H9 (cell line): ENCODE data around the gene C12orf56. TPM values are rescaled to one million over a fixed set of nuclear protein-coding genes. Genes with fewer than 3 reads are reported as not detected.
A peak's percentile ranks its signal among the peaks of the same experiment; 100 is the strongest.

Experiments
- DNase-seq: peaks from one replicate; pipeline ENCODE4 v3.0.0-alpha.2; 2017
- H2AFZ ChIP-seq: one replicate; pipeline ENCODE4 v1.6.1; 2013; ENCODE audit warnings: mild to moderate bottlenecking, low read length, control low read depth, moderate library complexity
- H2AK5ac ChIP-seq: 2 replicates; pipeline ENCODE4 v1.6.1; 2013; ENCODE audit warnings: low read length, control low read depth, mixed read lengths; ENCODE audit not compliant: insufficient read length
- H2BK120ac ChIP-seq: one replicate; pipeline ENCODE4 v1.6.1; 2013; ENCODE audit warnings: low read depth, mild to moderate bottlenecking, low read length, control low read depth, inconsistent platforms; ENCODE audit not compliant: poor library complexity, severe bottlenecking
- H2BK12ac ChIP-seq: 2 replicates; pipeline ENCODE4 v1.6.1; 2013; ENCODE audit warnings: low read length, control low read depth, mixed read lengths, low read depth; ENCODE audit not compliant: insufficient read length
- H2BK15ac ChIP-seq: 2 replicates; pipeline ENCODE4 v1.6.1; 2013; ENCODE audit warnings: low read depth, low read length, control low read depth
- H2BK20ac ChIP-seq: one replicate; pipeline ENCODE4 v1.6.1; 2013; ENCODE audit warnings: low read depth, mild to moderate bottlenecking, low read length, control low read depth, inconsistent platforms; ENCODE audit not compliant: poor library complexity, severe bottlenecking
- H2BK5ac ChIP-seq: 2 replicates; pipeline ENCODE4 v1.6.1; 2013; ENCODE audit warnings: low read length, control low read depth, mixed read lengths; ENCODE audit not compliant: insufficient read length
- H3K14ac ChIP-seq: 2 replicates; pipeline ENCODE4 v1.6.1; 2013; ENCODE audit warnings: low read length, control low read depth; ENCODE audit not compliant: insufficient read depth
- H3K18ac ChIP-seq: 2 replicates; pipeline ENCODE4 v1.6.1; 2013; ENCODE audit warnings: low read depth, mild to moderate bottlenecking, mixed read lengths, low read length, control low read depth; ENCODE audit not compliant: insufficient read length
- H3K23ac ChIP-seq: 2 replicates; pipeline ENCODE4 v1.6.1; 2013; ENCODE audit warnings: low read length, control low read depth, mixed read lengths, low read depth; ENCODE audit not compliant: insufficient read length
- H3K23me2 ChIP-seq: 2 replicates; pipeline ENCODE4 v1.6.1; 2013; ENCODE audit warnings: low read depth, mild to moderate bottlenecking, mixed read lengths, low read length, control low read depth; ENCODE audit not compliant: insufficient read length, poor library complexity, severe bottlenecking
- H3K27ac ChIP-seq: 2 replicates; pipeline ENCODE4 v1.5.1; 2013; ENCODE audit warnings: low read length, control low read depth, mixed read lengths, low read depth; ENCODE audit not compliant: insufficient read length
- H3K27me3 ChIP-seq: 2 replicates; pipeline ENCODE4 v1.6.1; 2013; ENCODE audit warnings: low read length, control low read depth, inconsistent platforms; ENCODE audit not compliant: insufficient read depth
- H3K4ac ChIP-seq: 2 replicates; pipeline ENCODE4 v1.6.1; 2013; ENCODE audit warnings: low read depth, mild to moderate bottlenecking, control low read depth, inconsistent platforms, low read length, moderate library complexity
- H3K4me1 ChIP-seq: 2 replicates; pipeline ENCODE4 v1.6.1; 2013; ENCODE audit warnings: low read length, control low read depth, inconsistent platforms; ENCODE audit not compliant: insufficient read depth
- H3K4me2 ChIP-seq: 2 replicates; pipeline ENCODE4 v1.6.1; 2013; ENCODE audit warnings: low read length, control low read depth, mixed read lengths; ENCODE audit not compliant: insufficient read length, insufficient read depth
- H3K56ac ChIP-seq: 2 replicates; pipeline ENCODE4 v1.6.1; 2013; ENCODE audit warnings: low read depth, mild to moderate bottlenecking, mixed read lengths, low read length, control low read depth; ENCODE audit not compliant: insufficient read length
- H3K79me1 ChIP-seq: 2 replicates; pipeline ENCODE4 v1.6.1; 2013; ENCODE audit warnings: low read depth, mild to moderate bottlenecking, moderate library complexity, low read length, control low read depth, inconsistent platforms; ENCODE audit not compliant: insufficient read depth, poor library complexity, severe bottlenecking
- H3K79me2 ChIP-seq: 2 replicates; pipeline ENCODE4 v1.6.1; 2013; ENCODE audit warnings: low read length, control low read depth, inconsistent platforms; ENCODE audit not compliant: insufficient read depth
- H3K9ac ChIP-seq: 2 replicates; pipeline ENCODE4 v1.6.1; 2013; ENCODE audit warnings: low read length, control low read depth, mixed read lengths; ENCODE audit not compliant: insufficient read length; ENCODE audit errors: extremely low read depth
- H3K9me3 ChIP-seq: one replicate; pipeline ENCODE4 v1.6.1; 2013; ENCODE audit warnings: low read depth, low read length, inconsistent platforms; ENCODE audit not compliant: control insufficient read depth
- H3T11ph ChIP-seq: one replicate; pipeline ENCODE4 v1.6.1; 2013; ENCODE audit warnings: mild to moderate bottlenecking, low read length, control low read depth, inconsistent platforms
- H4K20me1 ChIP-seq: one replicate; pipeline ENCODE4 v1.6.1; 2013; ENCODE audit not compliant: control insufficient read depth, insufficient read length, insufficient read depth
- H4K5ac ChIP-seq: 2 replicates; pipeline ENCODE4 v1.6.1; 2013; ENCODE audit warnings: low read depth, mild to moderate bottlenecking, mixed read lengths, low read length, control low read depth; ENCODE audit not compliant: insufficient read length
- H4K8ac ChIP-seq: replicated peaks from 2 replicates; pipeline ENCODE4 v1.6.1; 2013; ENCODE audit warnings: low read length, control low read depth, mixed read lengths, low read depth; ENCODE audit not compliant: insufficient read length
- H4K91ac ChIP-seq: 2 replicates; pipeline ENCODE4 v1.6.1; 2013; ENCODE audit warnings: low read depth, mild to moderate bottlenecking, moderate library complexity, mixed read lengths, low read length, control low read depth; ENCODE audit not compliant: insufficient read length
- H3K27ac Mint-ChIP-seq, 3 experiments: 2 replicates in 2 of 3; 3 replicates in 1 of 3; pipeline ENCODE4 v1.8.0; 2020 to 2021; ENCODE audit warnings: mixed read lengths in 3 of 3, mild to moderate bottlenecking in 1 of 3, moderate library complexity in 1 of 3
- H3K27me3 Mint-ChIP-seq: 2 replicates; pipeline ENCODE4 v1.8.0; 2021; ENCODE audit warnings: low read depth, mild to moderate bottlenecking, moderate library complexity, mixed read lengths
- H3K36me3 Mint-ChIP-seq, 3 experiments: 2 replicates in 2 of 3; 3 replicates in 1 of 3; pipeline ENCODE4 v1.8.0; 2020 to 2021; ENCODE audit warnings: low read depth in 3 of 3, mixed read lengths in 3 of 3; ENCODE audit not compliant: insufficient read depth in 1 of 3
- H3K4me1 Mint-ChIP-seq, 2 experiments: 2 replicates each; pipeline ENCODE4 v1.8.0; 2020; ENCODE audit warnings: mixed read lengths in 2 of 2
- H3K4me3 Mint-ChIP-seq, 2 experiments: 2 replicates in 1 of 2; 3 replicates in 1 of 2; pipeline ENCODE4 v1.8.0; 2020 to 2021; ENCODE audit warnings: mild to moderate bottlenecking in 2 of 2, mixed read lengths in 2 of 2, moderate library complexity in 1 of 2
- H3K9me3 Mint-ChIP-seq, 2 experiments: 2 replicates in 1 of 2; 3 replicates in 1 of 2; pipeline ENCODE4 v1.8.0; 2020; ENCODE audit warnings: mild to moderate bottlenecking in 2 of 2, mixed read lengths in 2 of 2, moderate library complexity in 1 of 2
- total RNA-seq: library from RNA; stranded (reverse); gene quantifications from 2 replicates; pipeline ENCODE4 v1.2.1, GENCODE V29; 2021
- TF ChIP-seq, protein P1 (sequence below): fragments of 200-600 bp; sonication (generic); conservative IDR thresholded peaks from 3 replicates; pipeline ENCODE4 v1.8.0; 2021; ENCODE audit warnings: antibody characterized with exemption, mild to moderate bottlenecking

C12orf56 gene
- total RNA-seq, 1 experiment from 2014 or later, result 2.2 TPM

DNA sequence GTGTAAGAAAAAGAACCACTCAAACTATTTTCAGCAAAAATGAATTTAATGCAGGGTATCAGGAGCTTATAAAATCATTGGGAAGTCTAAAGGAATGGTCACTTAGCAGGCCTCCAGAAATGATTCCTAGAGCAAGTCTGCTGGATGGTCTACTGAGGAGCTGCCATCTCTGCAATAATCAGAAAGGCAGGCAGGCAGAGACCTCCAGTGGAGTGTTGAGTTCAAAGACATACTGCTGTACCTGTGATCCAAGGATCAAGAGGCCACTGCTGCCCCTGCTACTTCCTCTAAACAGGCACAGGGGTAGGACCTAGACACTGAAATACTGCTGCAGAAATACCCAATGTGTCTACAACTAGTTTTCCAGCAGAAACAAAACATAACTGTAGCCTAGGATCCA is 154.0 kb downstream of the C12orf56 start:
- Histone ChIP-seq H3K9me3 (no peaks in the 10 kb centered on the region), H4K8ac (no peak overlapping the region), H4K91ac (no peak overlapping the region), H2BK5ac (no peak overlapping the region), H3T11ph (no peak overlapping the region), H3K27me3 (no peaks in the 10 kb centered on the region), H2BK20ac (no peak overlapping the region), H3K56ac (no peak overlapping the region), H2AFZ (no peak overlapping the region), H3K23me2 (no peaks in the 10 kb centered on the region), H3K9ac (no peak overlapping the region), H3K18ac (no peak overlapping the region), H2BK12ac (no peak overlapping the region), H3K14ac (no peak overlapping the region), H2BK15ac (no peak overlapping the region), H3K4me1 (peaks cover 5% of the 10 kb centered on the region; the same call in 1 of the 2 replicates), H3K23ac (no peak overlapping the region), H3K4me2 (no peak overlapping the region), H2AK5ac (no peak overlapping the region), H2BK120ac (no peak overlapping the region), H3K4ac (no peak overlapping the region), H3K27ac (no peak overlapping the region), H3K79me2 (no peaks in the 10 kb centered on the region), H4K5ac (no peak overlapping the region), H3K79me1 (no peaks in the 10 kb centered on the region), H4K20me1 (no peaks in the 10 kb centered on the region)
- Mint-ChIP-seq H3K36me3 (no peaks in the 10 kb centered on the region), H3K9me3 (no peaks in the 10 kb centered on the region), H3K27ac (no peak overlapping the region), H3K4me3 (no peak overlapping the region), H3K27me3 (no peaks in the 10 kb centered on the region), H3K4me1 (0 out of 4 replicates have a peak, but pooled peaks cover 0 to 2% of the 10 kb centered on the region in 2 experiments)
- DNase-seq, result no peak
- TF ChIP-seq, protein P1, sequence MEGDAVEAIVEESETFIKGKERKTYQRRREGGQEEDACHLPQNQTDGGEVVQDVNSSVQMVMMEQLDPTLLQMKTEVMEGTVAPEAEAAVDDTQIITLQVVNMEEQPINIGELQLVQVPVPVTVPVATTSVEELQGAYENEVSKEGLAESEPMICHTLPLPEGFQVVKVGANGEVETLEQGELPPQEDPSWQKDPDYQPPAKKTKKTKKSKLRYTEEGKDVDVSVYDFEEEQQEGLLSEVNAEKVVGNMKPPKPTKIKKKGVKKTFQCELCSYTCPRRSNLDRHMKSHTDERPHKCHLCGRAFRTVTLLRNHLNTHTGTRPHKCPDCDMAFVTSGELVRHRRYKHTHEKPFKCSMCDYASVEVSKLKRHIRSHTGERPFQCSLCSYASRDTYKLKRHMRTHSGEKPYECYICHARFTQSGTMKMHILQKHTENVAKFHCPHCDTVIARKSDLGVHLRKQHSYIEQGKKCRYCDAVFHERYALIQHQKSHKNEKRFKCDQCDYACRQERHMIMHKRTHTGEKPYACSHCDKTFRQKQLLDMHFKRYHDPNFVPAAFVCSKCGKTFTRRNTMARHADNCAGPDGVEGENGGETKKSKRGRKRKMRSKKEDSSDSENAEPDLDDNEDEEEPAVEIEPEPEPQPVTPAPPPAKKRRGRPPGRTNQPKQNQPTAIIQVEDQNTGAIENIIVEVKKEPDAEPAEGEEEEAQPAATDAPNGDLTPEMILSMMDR, result peak; percentile 25; the same call in 1 of the 3 replicates
